Right lobe of liver (tissue), 6 donors: ENCODE results near the gene ZNF552. TPM values are rescaled to one million over a fixed set of nuclear protein-coding genes. Genes with fewer than 3 reads are reported as not detected.

ENCODE experiments used
- ATAC-seq, 4 donors: fragments of 200-7000 bp; cut with Tn5 transposase; one replicate each; pipeline ENCODE4 v1.9.1; 2020; ENCODE audit warnings: mild to moderate bottlenecking in 4 of 4, moderate library complexity in 4 of 4
- DNase-seq, 3 donors: peaks; one replicate each; pipeline ENCODE4 v3.0.0-alpha.2; 2020
- H3K27ac ChIP-seq, 3 donors: fragments of 200-600 bp; one replicate each; pipeline ENCODE4 v1.8.0; 2022
- H3K27me3 ChIP-seq, 2 donors: fragments of 200-600 bp; one replicate each; pipeline ENCODE4 v1.8.0; 2022
- H3K36me3 ChIP-seq, 4 donors: fragments of 200-600 bp; sonication (generic) in 1 of 4; one replicate each; pipeline versions ENCODE4 v1.5.1 to v1.8.0; 2017 to 2022; ENCODE audit warnings: control low read depth in 1 of 4
- H3K4me1 ChIP-seq, 4 donors: fragments of 200-600 bp; sonication (generic) in 1 of 4; one replicate each; pipeline versions ENCODE4 v1.5.1 to v1.8.0; 2017 to 2022; ENCODE audit warnings: control low read depth in 1 of 4
- H3K4me3 ChIP-seq, 3 donors: fragments of 200-600 bp; one replicate each; pipeline ENCODE4 v1.8.0; 2022
- H3K9me3 ChIP-seq, 4 donors: fragments of 200-600 bp; sonication (generic) in 1 of 4; one replicate each; pipeline versions ENCODE4 v1.5.1 to v1.8.0; 2017 to 2022; ENCODE audit warnings: control low read depth in 1 of 4
- POLR2A ChIP-seq: fragments of 450-650 bp; IDR thresholded peaks from one replicate; pipeline ENCODE4 v1.6.1; 2017; ENCODE audit warnings: antibody characterized with exemption, mild to moderate bottlenecking
- WGBS: methylation state at CpG from one replicate; pipeline ENCODE4 v1.1.6; 2018; ENCODE audit warnings: low coverage, low lambda C conversion rate; ENCODE audit not compliant: insufficient coverage; ENCODE audit errors: missing lambda C conversion rate; 5-methylcytosine and 5-hydroxymethylcytosine counted together
- intact Hi-C, 2 donors: fragments of 100-400 bp; cut with DNase I; formaldehyde crosslinking; loops; one replicate each; pipeline versions ENCODE4 v1.11.2 to v1.14.1; 2022
- total RNA-seq, 6 experiments: library from RNA; depleted of rRNA in 2 of 6; stranded (reverse); fragments of >200 nt in 2 of 6; fragmentation: NEBNext Ultra II Directional in 3 of 6; extraction: Animal tissue kit (Norgen Biotek cat#: 25700) in 3 of 6; gene quantifications; one replicate each; pipeline versions ENCODE4 v1.1.0 to v1.2.4, GENCODE V29; 2016 to 2023
- TF ChIP-seq, protein P1 (sequence below), 4 donors: fragments of 200-600 bp in 3 of 4; fragments of 450-650 bp in 1 of 4; IDR thresholded peaks; one replicate each; pipeline versions ENCODE4 v1.5.1 to v1.8.0; 2016 to 2022; ENCODE audit warnings: antibody characterized with exemption in 4 of 4, mild to moderate bottlenecking in 2 of 4
- donor health status: DM: no; HTN: yes; CAD: no.
- donor health status: DM: no; HTN: no; CAD: no.
- donor health status: DM: no; HTN: no; CAD: no.
- donor health status: DM: no; HTN: yes; CAD: no.
- donor health status: DM: no; HTN: yes; CAD: no.

The ZNF552 gene
- total RNA-seq, 6 experiments from 2014 or later: 2.6 to 9.0 (median 4.9) TPM

DNA sequence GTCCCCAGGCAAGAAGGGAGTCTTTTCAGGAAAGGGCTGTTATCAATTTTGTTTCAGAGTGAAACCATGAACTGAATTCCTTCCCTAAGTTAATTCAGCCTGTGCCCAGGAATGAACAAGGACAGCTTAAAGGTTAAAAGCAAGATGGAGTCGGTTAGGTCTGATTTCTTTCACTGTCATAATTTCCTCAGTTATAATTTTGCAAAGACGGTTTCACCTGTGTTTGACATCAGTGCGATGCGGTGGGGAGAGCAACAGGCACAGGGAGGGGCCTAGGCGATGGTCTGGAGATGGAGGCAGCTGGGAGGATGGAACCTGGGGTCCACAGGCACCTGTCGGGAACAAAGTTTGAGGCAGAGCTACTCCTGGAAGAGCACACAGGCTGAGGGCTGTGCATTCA is 5.9 kb upstream of the ZNF552 start:
- ATAC-seq (no peak), DNase-seq (no peak)
- Histone ChIP-seq H3K4me3 (peak overlapping the region; percentile 54 to 76 (median 74)), H3K27me3 (no peaks in the 10 kb centered on the region), H3K9me3 (no peaks in the 10 kb centered on the region), H3K27ac (peak overlapping the region in 2 of 3 donors; percentile 6 to 66), H3K36me3 (no peaks in the 10 kb centered on the region), H3K4me1 (peaks cover 0 to 42% (median 4%) of the 10 kb centered on the region in 4 donors)
- intact Hi-C loops: loop anchor here in 1 of 2 donors (10.0 kb wide), 1 partner anchor 66 kb away; no protein-coding TSS in a partner anchor
- TF ChIP-seq POLR2A: no peak
- TF ChIP-seq, protein P1, sequence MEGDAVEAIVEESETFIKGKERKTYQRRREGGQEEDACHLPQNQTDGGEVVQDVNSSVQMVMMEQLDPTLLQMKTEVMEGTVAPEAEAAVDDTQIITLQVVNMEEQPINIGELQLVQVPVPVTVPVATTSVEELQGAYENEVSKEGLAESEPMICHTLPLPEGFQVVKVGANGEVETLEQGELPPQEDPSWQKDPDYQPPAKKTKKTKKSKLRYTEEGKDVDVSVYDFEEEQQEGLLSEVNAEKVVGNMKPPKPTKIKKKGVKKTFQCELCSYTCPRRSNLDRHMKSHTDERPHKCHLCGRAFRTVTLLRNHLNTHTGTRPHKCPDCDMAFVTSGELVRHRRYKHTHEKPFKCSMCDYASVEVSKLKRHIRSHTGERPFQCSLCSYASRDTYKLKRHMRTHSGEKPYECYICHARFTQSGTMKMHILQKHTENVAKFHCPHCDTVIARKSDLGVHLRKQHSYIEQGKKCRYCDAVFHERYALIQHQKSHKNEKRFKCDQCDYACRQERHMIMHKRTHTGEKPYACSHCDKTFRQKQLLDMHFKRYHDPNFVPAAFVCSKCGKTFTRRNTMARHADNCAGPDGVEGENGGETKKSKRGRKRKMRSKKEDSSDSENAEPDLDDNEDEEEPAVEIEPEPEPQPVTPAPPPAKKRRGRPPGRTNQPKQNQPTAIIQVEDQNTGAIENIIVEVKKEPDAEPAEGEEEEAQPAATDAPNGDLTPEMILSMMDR (IDR thresholded peaks at IDR 0.05): no peak
- WGBS: 46% methylated on average over 5 of the region's 6 CpGs

DNA sequence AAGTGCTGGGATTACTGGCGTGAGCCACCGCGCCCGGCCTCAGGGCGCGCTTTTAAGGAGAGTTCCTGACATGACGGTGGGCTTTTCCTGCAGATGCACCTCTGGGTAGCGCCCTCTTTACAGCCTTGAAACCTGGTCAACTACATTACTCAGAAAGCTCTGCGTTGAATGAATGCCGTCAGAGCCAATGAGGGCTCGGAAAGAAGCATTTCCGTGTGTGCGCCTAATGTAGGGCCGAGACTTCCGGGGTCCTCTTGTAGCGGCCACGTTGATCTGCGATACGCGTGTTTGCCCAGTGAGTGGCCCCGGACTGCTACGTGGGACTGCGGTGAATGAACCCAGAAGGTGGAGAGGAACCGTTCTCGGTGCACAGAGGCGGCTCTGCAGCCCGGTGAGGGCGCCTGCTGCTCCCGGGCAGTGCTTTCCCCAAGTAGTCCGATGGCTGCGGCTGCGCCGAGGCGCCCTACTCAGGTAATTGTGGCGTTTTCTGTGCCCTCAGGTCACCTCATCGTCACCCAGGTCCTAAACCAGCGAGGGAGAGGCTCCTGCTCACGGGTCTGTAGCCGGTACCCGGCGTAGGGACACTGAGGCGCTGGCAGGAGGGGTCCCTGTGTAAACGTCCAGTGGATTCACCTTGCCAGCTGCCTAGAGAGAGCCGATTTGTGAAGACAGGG is 4.9 kb upstream of the ZNF552 start:
- WGBS: under 1% methylated on average over 31 of the region's 44 CpGs
- Histone ChIP-seq H3K27me3 (no peaks in the 10 kb centered on the region), H3K4me1 (peaks cover 0 to 42% (median 4%) of the 10 kb centered on the region in 4 donors), H3K9me3 (no peaks in the 10 kb centered on the region), H3K36me3 (no peaks in the 10 kb centered on the region), H3K4me3 (peak overlapping the region; percentile 54 to 76 (median 74)), H3K27ac (peak overlapping the region; percentile 49 to 66 (median 53))
- ATAC-seq (peak; percentile 79 to 87 (median 84)), DNase-seq (peak; percentile 84 to 93 (median 92))
- intact Hi-C loops: loop anchor here in 1 of 2 donors (10.0 kb wide), 1 partner anchor 65 kb away; no protein-coding TSS in a partner anchor
- TF ChIP-seq, protein P1 (IDR thresholded peaks at IDR 0.05): peak in 2 of 4 donors; percentile 3 to 20
- TF ChIP-seq POLR2A: peak; percentile 78

DNA sequence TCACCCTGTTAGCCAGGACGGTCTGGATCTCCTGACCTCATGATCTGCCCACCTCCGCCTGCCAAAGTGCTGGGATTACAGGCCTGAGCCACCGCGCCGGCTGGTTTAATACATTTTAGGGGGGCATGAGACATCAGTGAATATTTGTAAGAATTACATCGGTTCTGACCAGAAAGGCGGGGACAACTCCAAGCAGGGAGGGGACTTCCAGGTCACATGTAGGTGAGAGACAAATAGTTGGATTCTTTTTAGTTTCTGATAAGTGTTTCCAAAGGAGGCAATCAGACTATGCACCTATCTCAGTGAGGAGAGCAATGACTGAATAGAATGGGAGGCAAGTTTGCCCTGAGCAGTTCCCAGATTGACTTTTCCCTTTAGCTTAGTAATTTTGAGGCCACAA is 3.7 kb upstream of the ZNF552 start:
- H3K36me3 ChIP-seq: no peaks in the 10 kb centered on the region
- no peaks in the 10 kb centered on the region for H3K27me3 ChIP-seq
- no peak overlapping the region for H3K27ac ChIP-seq
- DNase-seq (no peak), ATAC-seq (no peak)
- intact Hi-C loops: no loop called here
- no peaks in the 10 kb centered on the region for H3K9me3 ChIP-seq
- no peak overlapping the region for H3K4me3 ChIP-seq
- 93% methylated on average over 7 of the region's 7 CpGs for WGBS
- TF ChIP-seq, protein P1 (IDR thresholded peaks at IDR 0.05): no peak
- no peak for TF ChIP-seq POLR2A
- peaks cover 0 to 37% (median 4%) of the 10 kb centered on the region in 4 donors for H3K4me1 ChIP-seq

DNA sequence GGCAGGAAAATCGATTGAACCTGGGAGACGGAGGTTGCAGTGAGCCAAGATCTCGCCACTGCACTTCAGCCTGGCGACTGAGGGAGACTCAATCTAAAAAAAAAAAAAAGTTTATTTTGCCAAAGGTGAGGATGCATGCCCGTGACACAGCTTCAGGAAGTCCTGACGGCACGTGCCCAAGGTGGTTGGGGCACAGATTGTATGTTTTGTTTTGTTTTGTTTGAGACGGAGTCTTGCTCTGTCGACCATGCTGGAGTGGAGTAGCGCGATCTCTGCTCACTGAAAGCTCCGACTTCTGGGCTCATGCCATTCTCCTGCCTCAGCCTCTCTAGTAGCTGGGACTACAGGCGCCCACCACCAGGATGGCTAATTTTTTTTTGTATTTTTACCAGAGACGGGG is 3.3 kb upstream of the ZNF552 start:
- Histone ChIP-seq H3K36me3 (no peaks in the 10 kb centered on the region), H3K27me3 (no peaks in the 10 kb centered on the region), H3K4me3 (no peak overlapping the region), H3K9me3 (no peaks in the 10 kb centered on the region), H3K4me1 (peaks cover 0 to 35% (median 4%) of the 10 kb centered on the region in 4 donors), H3K27ac (no peak overlapping the region)
- intact Hi-C loops: no loop called here
- ATAC-seq (no peak), DNase-seq (peak in 1 of 3 donors; percentile 39)
- 96% methylated on average over 10 of the region's 14 CpGs for WGBS
- TF ChIP-seq, protein P1 (IDR thresholded peaks at IDR 0.05): no peak
- TF ChIP-seq POLR2A: no peak
